ENCODE measurements around the gene PLGLB2.
"Not testable (repeated sequence)": the region's sequence is repeated elsewhere in the genome, so short reads cannot be mapped to it uniquely, and the experiment has no call there.

GRCh38 chr2:87740928-87741327 lies 7.0 kb upstream of the PLGLB2 start:
- not testable (repeated sequence) for TF ChIP-seq CTCF (IDR thresholded peaks at IDR 0.05); USF2 (CRISPR knock-in tag; IDR thresholded peaks at IDR 0.05); MLX (CRISPR knock-in tag; IDR thresholded peaks at IDR 0.05); CREM (CRISPR knock-in tag; IDR thresholded peaks at IDR 0.05); RELA (CRISPR knock-in tag; IDR thresholded peaks at IDR 0.05; ENCODE audit: borderline replicate concordance); GABPB1 (CRISPR knock-in tag; IDR thresholded peaks at IDR 0.05); ZNF121 (CRISPR knock-in tag; IDR thresholded peaks at IDR 0.05); ZNF138 (CRISPR knock-in tag; conservative IDR thresholded peaks at IDR 0.05)
